Thymus (tissue), 11 donors: Measurements from ENCODE around the gene SRSF6. TPM values are rescaled to one million over a fixed set of nuclear protein-coding genes. Genes with fewer than 3 reads are reported as not detected.

Source experiments
- DNase-seq, 9 donors: peaks; one replicate each; pipeline ENCODE4 v3.0.0-alpha.2; 2013; ENCODE audit warnings: low spot score in 9 of 9, low read depth in 6 of 9, missing footprints in 1 of 9
- H3K27ac ChIP-seq, 2 donors: one replicate each; pipeline ENCODE4 v1.5.1; 2013; ENCODE audit warnings: control low read depth in 1 of 2, low read depth in 1 of 2, low read length in 1 of 2, mild to moderate bottlenecking in 1 of 2, moderate library complexity in 1 of 2
- H3K27me3 ChIP-seq, 2 donors: one replicate each; pipeline ENCODE4 v1.5.1; 2013; ENCODE audit warnings: low read length in 1 of 2; ENCODE audit not compliant: control insufficient read depth in 2 of 2, insufficient read depth in 1 of 2
- H3K36me3 ChIP-seq, 2 donors: one replicate each; pipeline ENCODE4 v1.5.1; 2013; ENCODE audit warnings: low read length in 1 of 2, mild to moderate bottlenecking in 1 of 2, moderate library complexity in 1 of 2; ENCODE audit not compliant: control insufficient read depth in 2 of 2, insufficient read depth in 2 of 2
- H3K4me1 ChIP-seq, 2 donors: one replicate each; pipeline ENCODE4 v1.5.1; 2013; ENCODE audit warnings: low read length in 2 of 2; ENCODE audit not compliant: control insufficient read depth in 2 of 2, insufficient read depth in 2 of 2
- H3K4me3 ChIP-seq, 2 donors: one replicate each; pipeline ENCODE4 v1.5.1; 2013; ENCODE audit warnings: low read length in 2 of 2, control low read depth in 1 of 2, mild to moderate bottlenecking in 1 of 2
- H3K9me3 ChIP-seq, 2 donors: one replicate each; pipeline ENCODE4 v1.5.1; 2013; ENCODE audit warnings: low read length in 1 of 2, mild to moderate bottlenecking in 1 of 2; ENCODE audit not compliant: control insufficient read depth in 2 of 2, insufficient read depth in 1 of 2
- WGBS: extraction: QIAGEN DNeasy Blood & Tissue Kit; methylation state at CpG from one replicate; pipeline ENCODE4 v1.1.7; 2013; 5-methylcytosine and 5-hydroxymethylcytosine counted together
- polyA plus RNA-seq: library from polyadenylated mRNA; stranded (reverse); fragments of 200-250 nt; gene quantifications from one replicate; pipeline ENCODE4 v1.2.3, GENCODE V29; 2013
- total RNA-seq: library from RNA; stranded (reverse); fragments of 120-200 nt; gene quantifications from one replicate; pipeline ENCODE4 v1.2.4, GENCODE V29; 2013
- donor health status: healthy.

SRSF6 gene
- total and polyA plus RNA-seq, 2 donors = 88.2 to 180 TPM

DNA sequence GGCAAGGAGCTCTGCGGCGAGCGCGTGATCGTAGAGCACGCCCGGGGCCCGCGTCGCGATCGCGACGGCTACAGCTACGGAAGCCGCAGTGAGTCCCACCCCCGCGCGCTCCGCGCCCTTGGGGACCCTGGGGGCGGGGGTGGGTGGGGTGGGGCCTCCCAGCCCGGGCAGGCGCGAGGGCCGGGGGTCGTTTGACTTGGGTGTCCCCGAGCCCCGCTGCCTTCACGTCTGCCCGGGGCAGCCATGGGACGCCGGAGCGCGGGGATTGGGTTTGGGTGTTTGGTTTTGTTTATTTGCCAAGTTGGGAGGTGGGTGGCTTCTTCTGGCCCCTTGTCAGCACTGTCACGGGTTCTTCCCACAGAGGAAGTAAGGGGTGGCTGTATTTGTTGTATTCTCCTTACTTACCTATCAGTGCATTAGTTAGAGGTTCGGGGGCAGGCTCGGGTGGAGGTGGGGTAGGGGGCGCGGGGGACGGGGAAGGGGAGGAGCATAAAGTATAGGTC, 777 bp downstream of the SRSF6 start:
- WGBS = under 1% methylated on average over 41 of the region's 41 CpGs
- H3K4me1 ChIP-seq = peaks cover 11 to 13% of the 10 kb centered on the region in 2 donors

DNA sequence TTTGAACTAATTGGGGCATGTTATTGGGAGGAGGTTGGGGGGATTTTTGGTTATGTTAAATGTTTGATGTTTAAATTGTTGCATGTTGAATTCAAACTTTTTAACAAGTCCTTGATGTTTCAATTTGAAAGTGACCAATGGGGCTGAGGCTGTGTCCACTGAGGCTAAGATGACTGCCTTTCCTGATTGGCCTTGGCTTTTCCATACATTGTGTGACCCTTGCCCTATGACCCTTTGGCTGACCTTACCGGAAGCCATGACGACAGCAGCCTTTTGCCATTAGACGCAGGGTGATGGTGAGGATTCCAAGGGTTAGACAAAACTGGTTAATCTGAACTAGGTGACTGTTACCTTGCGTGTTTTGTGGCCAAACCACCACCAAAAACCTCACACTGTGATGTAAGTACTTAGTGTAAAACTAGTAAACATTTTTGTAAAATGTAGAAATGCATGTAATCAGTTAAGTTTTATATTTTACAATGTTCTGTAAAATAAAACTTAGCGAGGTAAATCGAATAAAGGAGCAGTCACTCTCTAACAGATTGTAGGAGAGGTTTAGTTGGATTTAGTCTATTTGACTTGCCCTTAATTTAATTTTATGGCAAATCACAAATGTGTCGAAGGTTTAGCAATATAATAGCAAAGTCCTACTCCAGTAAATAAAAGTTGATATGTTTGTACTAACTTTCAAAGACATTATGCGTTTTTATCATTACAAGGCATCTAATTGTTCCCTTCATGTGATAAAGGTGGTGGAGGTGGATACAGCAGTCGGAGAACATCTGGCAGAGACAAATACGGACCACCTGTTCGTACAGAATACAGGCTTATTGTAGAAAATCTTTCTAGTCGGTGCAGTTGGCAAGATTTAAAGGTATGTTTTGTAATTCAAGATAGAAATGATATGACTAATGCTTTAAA, 1.6 kb downstream of the SRSF6 start:
- Histone ChIP-seq H3K4me3 (peak overlapping the region; percentile 92 to 97), H3K27ac (no peak overlapping the region), H3K27me3 (no peaks in the 10 kb centered on the region), H3K9me3 (no peaks in the 10 kb centered on the region), H3K36me3 (peaks cover 33 to 49% of the 10 kb centered on the region in 2 donors), H3K4me1 (peaks cover 11 to 13% of the 10 kb centered on the region in 2 donors)
- DNase-seq = no peak
- 87% methylated on average over 12 of the region's 12 CpGs for WGBS

More for the DNA sequence above, 777 bp downstream of the SRSF6 start:
- no peaks in the 10 kb centered on the region for H3K27me3 ChIP-seq
- H3K4me3 ChIP-seq = peak overlapping the region; percentile 92 to 97
- H3K9me3 ChIP-seq = no peaks in the 10 kb centered on the region
- DNase-seq = peak in 3 of 9 donors; percentile 30 to 39 (median 36)
- H3K36me3 ChIP-seq = peaks cover 27 to 42% of the 10 kb centered on the region in 2 donors
- H3K27ac ChIP-seq = peak overlapping the region; percentile 99

DNA sequence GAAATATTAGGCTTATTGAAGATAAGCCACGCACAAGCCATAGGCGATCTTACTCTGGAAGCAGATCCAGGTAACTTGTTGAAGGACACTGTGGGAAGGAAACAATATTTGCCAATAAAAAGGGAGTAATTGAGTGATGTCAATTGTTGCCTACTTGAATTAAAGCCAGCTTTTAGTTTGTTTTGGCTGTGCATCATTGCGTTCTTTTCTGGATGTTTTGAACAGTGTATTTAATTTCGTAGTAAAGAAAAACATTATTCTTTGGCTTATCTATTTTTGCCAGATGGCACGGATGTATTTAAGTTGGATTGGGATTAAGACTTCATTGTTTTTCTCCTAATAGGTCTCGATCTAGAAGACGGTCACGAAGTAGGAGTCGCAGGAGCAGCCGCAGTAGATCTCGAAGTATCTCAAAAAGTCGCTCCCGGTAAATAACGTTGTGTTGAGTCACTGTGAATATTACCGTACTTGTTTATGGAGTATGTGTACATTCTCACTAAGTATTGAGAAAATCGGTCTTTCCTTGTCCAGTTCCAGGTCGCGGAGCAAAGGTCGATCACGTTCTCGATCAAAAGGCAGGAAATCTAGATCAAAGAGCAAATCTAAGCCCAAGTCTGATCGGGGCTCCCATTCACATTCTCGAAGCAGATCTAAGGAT, 2.6 kb downstream of the SRSF6 start:
- H3K27me3 ChIP-seq = no peaks in the 10 kb centered on the region
- H3K27ac ChIP-seq = no peak overlapping the region
- H3K9me3 ChIP-seq = no peaks in the 10 kb centered on the region
- no peak overlapping the region for H3K4me3 ChIP-seq
- H3K36me3 ChIP-seq = peaks cover 43 to 60% of the 10 kb centered on the region in 2 donors
- WGBS = 96% methylated on average over 23 of the region's 23 CpGs
- no peak for DNase-seq
- H3K4me1 ChIP-seq = peaks cover 11 to 13% of the 10 kb centered on the region in 2 donors

DNA sequence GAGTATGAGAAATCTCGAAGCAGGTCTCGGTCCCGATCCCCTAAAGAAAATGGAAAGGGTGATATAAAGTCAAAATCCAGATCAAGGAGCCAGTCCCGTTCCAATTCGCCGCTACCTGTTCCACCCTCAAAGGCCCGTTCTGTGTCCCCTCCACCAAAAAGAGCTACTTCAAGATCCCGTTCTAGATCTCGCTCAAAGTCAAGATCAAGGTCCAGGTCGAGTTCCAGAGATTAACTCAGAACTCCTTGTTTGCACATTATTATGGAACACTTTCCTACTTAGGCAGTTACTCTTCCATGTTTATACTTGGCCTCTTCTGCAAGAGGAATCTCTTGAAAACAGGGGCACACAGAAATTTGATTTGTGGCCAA, 3.1 kb downstream of the SRSF6 start:
- Histone ChIP-seq H3K4me1 (peaks cover 11 to 13% of the 10 kb centered on the region in 2 donors), H3K36me3 (peaks cover 48 to 65% of the 10 kb centered on the region in 2 donors), H3K27ac (no peak overlapping the region), H3K27me3 (no peaks in the 10 kb centered on the region), H3K9me3 (no peaks in the 10 kb centered on the region), H3K4me3 (no peak overlapping the region)
- WGBS = 98% methylated on average over 10 of the region's 10 CpGs
- no peak for DNase-seq

DNA sequence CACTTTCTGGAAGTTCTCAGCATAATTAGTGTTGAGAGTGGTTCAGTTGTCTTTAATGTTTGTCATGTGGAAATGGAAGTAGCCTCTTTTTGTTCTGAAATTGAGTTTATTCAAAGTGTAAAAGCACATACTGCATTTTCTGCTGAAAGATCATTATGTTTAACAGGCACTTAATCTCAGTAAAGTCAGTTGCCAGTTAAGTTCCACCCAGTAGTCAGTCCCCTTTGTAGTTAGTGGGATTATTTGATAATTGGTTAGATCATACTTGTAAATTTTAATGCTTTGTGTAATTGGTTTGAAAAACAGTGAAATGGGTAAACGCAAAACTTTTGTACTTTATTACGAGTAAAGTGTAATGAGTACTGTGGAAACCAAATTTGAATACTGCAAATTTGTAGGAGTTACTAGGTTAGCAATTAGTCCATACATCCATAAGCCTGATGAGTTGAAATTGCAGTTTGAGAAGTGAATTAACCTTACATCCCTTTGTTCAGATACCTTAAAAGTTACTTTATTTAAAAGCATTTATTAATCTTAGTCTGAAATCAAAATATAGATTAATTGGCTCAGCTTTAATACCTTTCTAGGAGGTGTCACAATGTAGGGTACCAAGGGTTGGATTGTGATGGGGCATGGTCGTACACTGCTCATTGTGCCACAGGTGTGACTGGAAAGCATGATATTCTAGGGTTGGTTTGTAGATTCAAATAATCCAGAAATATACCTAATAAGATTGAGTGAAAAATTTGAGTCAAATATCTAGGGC, 4.4 kb downstream of the SRSF6 start:
- Histone ChIP-seq H3K27me3 (no peaks in the 10 kb centered on the region), H3K27ac (no peak overlapping the region), H3K4me3 (no peak overlapping the region), H3K36me3 (peaks cover 52 to 77% of the 10 kb centered on the region in 2 donors), H3K4me1 (peaks cover 5 to 6% of the 10 kb centered on the region in 2 donors), H3K9me3 (no peaks in the 10 kb centered on the region)
- no peak for DNase-seq
- 96% methylated on average over 3 of the region's 3 CpGs for WGBS

DNA sequence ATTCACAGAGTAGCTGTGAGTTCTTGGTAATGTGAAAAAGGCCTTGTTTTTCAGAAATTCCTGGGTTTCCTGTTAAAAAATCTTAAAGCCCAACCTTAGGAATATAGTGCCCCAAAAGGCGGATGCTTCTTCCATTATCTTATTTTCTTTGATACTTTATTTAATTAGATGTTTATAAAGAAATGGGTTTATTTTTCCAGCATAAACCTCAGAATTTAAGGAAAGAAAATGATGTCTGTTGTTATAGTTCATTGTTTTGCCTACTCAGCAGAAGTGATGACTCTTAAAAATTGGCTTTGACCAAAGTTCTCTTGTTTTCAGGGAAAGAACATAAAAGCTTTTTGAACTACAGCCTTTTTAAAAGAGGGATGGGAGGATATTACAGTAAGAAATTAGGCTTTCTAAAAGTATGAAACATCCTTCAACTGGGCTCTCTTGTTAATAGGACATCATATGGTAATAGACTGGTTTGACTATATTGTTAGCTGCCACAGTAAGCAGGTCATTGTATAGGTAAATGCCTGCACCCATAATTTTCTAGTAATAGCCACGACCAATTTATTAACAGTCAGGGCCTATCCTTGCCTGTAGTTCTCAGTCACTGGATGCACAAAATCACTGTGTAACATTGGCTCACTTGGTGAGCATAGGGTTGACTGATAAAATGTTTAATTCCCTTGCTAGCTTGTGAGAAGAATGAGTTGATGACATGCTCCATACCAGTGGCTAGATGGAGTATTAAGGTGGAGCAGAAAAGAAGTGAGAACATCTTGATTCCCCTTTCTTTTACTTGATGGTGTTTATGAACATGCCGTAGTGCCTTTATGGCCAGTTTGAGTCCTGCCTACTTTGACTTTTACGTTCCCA, 5.2 kb downstream of the SRSF6 start:
- no peak overlapping the region for H3K4me3 ChIP-seq
- DNase-seq = no peak
- H3K27ac ChIP-seq = no peak overlapping the region
- no peaks in the 10 kb centered on the region for H3K9me3 ChIP-seq
- 98% methylated on average over 4 of the region's 4 CpGs for WGBS
- H3K4me1 ChIP-seq = peaks cover 5% of the 10 kb centered on the region in 2 donors
- peaks cover 52 to 79% of the 10 kb centered on the region in 2 donors for H3K36me3 ChIP-seq
- H3K27me3 ChIP-seq = no peaks in the 10 kb centered on the region

DNA sequence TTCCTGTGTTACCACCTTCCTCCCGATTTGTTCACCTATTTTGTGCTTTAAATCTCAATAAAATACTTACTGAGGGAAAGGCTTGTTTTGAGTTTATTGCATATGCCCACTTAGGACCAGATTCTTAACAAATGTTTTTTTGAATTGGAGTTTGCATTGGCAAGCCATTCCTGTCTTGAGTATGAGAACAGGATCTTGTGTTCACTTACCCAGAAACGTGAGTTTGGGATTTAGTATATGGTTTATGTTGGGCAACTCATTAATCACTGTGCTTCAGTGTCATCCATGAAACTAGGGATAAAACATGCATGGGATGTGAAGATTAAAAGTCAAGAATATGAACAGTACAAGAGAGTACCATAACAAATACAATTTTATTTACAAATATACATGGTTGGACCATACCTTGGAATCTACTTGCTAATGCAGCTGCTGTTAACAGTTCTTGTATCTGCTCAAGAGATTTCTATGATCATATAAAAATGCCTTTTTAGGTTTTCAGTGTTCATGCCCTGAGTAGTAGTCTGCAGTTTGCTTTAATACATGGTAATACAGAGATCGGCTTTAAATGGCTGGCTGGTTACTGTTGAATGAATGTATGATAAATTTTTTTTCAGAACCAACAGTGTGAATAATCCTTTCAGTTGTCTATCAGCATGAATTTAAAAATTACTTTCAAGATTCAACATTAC, 6.0 kb downstream of the SRSF6 start:
- H3K4me3 ChIP-seq = no peak overlapping the region
- WGBS = 94% methylated on average over 3 of the region's 3 CpGs
- H3K9me3 ChIP-seq = no peaks in the 10 kb centered on the region
- no peak for DNase-seq
- peaks cover 52 to 79% of the 10 kb centered on the region in 2 donors for H3K36me3 ChIP-seq
- no peaks in the 10 kb centered on the region for H3K27me3 ChIP-seq
- no peak overlapping the region for H3K27ac ChIP-seq
- H3K4me1 ChIP-seq = peaks cover 5% of the 10 kb centered on the region in 2 donors
